Fibroblast of peridontal ligament (primary cell): ENCODE results near the gene CEBPA.

Experiments
- DNase-seq: peaks from one replicate; pipeline ENCODE4 v3.0.0-alpha.2; 2010; ENCODE audit errors: extremely low read depth

CEBPA gene

DNA sequence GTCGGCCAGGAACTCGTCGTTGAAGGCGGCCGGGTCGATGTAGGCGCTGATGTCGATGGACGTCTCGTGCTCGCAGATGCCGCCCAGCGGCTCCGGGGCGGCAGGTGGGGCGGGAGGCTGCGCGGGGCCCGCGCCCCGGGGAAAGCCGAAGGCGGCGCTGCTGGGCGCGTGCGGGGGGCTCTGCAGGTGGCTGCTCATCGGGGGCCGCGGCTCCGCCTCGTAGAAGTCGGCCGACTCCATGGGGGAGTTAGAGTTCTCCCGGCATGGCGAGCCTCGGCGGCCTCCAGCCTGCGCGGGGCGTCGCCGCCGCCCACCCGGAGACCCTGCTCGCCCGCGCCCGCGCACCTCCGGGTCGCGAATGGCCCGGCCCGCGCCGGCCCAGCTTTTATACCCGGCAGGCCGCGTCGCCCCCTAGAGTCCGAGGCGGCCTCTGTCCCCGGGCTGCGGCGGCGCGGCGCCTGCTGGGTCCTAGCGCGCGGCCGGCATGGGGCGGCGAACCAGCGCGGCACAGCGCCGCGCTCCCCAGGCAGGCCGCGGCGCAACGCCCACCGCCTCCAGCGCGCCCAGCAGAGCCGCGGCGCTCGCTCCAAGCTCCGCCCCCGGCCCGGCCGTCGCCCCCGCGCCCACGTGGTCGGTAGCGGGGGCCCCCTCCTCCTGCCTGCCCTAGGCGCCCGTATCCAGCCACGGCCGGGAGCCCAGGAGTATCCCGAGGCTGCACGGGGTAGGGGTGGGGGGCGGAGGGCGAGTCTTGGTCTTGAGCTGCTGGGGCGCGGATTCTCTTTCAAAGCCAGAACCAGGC is at the start of gene CEBPA:
Gene CEBPA, minus strand, starts transcription at position 360 of the 799 bp plus-strand sequence. Its CDS starts 120 bp downstream, at position 240.
- DNase-seq, result peak; percentile 50

DNA sequence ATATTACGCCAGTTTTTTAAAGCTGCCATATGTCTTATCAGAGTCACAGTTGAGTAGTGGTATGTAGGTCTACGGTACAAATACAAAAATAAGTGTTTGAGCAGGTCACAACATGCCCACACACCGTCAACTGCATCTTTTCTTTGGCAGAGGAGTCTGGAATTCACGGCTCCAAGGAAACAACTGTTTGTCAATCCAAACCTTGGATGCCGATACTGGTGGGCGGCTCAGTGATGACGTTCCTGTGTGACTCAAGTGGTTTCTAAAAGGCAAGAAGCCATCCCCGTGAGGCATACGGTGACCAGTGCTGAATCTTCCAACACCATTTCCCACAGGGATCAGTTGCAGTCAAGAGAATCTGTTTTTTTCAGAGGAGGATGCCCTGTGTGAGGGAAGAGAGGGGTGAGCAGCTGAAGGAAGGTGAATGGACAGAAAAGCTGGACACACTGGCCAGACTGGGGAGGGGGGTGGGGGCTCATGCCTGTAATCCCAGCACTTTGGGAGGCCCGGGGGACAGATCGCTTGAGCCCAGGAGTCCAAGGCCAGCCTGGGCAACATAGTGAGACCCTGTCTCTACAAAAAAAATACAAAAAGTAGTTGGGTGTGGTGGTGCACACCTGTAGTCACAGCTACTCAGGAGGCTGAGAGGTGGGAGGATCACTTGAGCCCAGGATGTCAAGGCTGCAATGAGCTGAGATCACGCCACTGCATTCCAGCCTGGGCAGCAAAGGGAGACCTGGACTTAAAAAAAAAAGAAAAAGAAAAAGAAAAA is 48.4 kb upstream of the CEBPA start:
- peak; percentile 49 for DNase-seq

GRCh38 chr19:33349319-33350289 is 47.3 kb upstream of the CEBPA start:
- no peak for DNase-seq

DNA sequence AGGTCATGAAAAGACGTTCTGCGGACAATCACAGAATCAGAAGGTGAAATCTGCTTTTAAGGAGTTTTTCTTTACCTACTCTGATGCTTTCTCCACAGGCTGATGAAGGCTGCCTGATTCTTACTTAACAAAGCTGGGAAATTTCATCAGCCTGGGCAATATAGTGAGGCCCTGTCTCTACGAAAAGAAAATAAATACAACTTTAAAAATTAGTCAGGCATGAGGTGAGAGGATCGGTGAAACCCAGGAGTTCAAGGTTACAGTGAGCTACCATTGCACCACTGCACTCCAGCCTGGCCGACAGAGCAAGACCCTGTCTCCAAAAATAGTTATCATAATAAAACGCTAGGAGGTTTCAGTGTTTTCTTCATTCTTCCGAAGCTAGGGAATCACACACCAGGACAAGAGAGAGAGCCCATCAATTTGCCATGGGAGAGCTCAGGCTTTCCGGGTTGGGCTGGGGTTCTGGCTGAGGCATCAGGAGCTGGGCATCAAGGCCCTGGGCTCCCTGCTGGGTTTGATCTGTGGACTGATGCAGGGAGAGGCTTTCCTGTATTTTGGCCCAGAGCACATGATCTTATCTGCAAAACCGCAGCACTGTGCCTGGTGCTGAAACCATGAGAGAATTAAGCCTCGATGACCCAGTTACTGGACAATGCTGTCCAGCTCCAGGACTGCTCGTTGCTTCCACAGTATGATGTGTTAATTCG is 46.1 kb upstream of the CEBPA start:
- DNase-seq, result no peak

DNA sequence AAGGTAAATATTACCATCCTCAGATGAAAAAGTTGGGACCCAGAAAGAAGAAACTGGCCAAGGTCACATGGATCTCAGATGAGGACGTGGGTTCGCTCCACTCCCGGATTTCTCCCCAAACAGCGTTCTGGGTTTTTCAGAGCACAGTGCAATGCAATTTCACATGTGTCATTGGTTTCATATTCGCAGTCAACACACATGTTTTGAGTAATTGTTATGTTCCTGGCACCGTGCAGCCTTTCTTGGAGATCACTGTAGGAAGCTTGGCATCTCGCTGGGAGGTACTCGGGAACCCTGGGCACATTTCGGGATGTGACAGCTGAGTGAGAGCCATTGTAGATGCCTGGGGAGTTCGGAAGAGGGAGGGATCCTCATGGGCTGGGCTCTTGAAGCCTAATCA is 45.0 kb upstream of the CEBPA start:
- DNase-seq, result no peak

DNA sequence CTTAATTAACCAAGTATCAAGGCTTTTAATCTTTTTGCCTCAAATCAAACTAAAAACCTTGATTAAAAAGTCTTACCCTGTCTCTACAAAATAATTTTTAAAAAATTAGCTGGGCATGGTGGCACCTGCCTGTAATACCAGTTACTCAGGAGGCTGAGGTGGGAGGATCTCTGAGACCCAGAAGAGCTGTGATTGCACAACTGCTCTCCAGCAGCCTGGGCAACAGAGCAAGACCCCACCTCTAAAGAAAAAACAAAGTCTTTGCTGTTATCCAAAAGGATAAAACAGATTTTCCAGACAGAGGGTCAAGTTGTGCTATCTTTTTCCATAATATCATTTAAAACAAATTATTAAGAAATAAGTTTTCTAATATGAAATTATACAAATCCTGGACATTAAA is 44.3 kb upstream of the CEBPA start:
- DNase-seq, result no peak

DNA sequence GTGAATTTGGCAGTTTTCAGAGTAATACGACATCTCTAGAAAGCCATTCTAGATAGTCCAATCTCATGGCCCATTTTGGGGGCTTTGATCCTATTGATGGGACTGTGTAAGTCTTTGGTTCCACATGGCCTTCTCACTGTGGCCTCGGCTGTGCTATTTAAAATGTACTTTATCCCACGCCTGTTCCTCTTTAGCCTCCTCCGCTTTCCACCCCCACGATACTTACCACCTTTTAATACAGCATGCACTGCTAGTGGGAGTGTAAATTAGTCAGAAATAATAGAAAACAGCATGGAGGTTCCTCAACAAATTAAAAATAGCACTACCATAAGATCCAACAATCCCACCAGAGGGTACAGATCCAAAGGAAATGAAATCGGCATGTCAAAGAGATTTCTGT is 42.8 kb upstream of the CEBPA start:
- DNase-seq, result no peak

DNA sequence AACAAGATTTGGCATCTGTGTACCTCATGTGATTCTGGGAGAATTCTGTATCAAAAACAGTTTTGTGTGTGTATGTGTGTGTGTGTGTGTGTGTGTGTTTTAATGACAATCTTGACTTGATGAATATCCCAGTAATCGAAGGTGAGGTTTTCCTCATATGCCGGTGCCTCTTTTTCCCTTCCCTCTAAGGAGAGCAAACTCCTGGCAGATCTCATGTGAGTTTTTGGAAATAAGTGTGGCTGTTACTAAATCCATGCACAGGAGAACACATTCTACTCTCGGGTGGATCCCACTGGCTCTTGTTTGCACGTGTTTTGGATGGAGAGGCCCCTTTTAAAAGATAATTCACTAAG is 42.2 kb upstream of the CEBPA start:
- no peak for DNase-seq

DNA sequence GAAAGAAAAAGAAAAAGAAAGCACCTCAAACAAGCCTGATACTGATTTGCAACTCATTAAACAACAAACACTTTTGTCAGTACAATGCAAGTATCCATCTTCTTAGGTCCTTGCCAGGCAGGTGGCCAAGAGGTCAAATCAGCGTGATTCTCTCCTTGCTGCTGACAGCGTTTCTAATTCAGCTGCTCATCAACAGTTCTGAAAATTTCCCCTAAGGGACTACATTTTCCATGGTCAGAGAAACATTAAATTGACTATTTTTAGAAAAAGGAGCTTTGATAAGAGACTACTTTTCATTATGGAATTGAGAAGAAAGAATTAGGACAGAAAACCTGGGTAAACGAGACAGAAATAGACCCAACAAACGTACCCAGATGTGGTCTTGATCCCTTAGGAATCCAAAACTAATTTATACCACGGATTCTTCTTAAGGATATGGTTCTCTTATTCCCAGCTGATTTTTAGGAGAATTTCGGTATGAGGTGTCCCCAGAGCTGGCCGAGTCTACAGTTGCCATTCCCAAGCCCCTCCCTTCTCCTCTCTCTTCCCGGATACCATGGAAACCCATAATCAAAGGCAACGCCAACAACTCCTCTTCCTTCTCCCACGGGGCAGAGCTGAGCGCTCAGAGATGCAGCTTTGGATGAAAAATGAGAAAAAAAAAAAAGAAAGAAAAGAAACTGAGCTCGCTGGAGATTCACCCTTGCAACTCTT is 41.7 kb upstream of the CEBPA start:
- DNase-seq, result peak; percentile 12

- no peak for DNase-seq
These were observed 41.0 kb upstream of the CEBPA start for GRCh38 chr19:33343301-33343700.

DNA sequence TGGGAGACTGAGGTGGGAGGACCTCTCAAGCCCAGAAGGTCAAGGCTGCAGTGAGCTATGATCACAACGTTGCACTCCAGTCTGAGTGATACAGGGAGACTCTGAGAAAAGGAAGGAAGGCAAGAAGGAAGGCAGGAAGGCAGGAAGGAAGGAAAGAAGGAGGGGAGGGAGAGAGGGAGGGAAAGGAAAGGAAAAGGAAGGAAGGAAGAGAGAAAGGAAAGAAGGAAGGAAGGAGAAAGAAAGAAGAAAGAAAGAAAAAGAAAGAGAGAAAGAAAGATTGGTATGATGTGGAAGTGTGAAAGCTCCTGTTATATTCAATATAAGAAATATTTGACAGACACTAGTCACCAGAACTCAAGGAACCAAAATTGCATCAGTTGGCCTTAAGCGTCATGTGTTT is 38.7 kb upstream of the CEBPA start:
- no peak for DNase-seq

DNA sequence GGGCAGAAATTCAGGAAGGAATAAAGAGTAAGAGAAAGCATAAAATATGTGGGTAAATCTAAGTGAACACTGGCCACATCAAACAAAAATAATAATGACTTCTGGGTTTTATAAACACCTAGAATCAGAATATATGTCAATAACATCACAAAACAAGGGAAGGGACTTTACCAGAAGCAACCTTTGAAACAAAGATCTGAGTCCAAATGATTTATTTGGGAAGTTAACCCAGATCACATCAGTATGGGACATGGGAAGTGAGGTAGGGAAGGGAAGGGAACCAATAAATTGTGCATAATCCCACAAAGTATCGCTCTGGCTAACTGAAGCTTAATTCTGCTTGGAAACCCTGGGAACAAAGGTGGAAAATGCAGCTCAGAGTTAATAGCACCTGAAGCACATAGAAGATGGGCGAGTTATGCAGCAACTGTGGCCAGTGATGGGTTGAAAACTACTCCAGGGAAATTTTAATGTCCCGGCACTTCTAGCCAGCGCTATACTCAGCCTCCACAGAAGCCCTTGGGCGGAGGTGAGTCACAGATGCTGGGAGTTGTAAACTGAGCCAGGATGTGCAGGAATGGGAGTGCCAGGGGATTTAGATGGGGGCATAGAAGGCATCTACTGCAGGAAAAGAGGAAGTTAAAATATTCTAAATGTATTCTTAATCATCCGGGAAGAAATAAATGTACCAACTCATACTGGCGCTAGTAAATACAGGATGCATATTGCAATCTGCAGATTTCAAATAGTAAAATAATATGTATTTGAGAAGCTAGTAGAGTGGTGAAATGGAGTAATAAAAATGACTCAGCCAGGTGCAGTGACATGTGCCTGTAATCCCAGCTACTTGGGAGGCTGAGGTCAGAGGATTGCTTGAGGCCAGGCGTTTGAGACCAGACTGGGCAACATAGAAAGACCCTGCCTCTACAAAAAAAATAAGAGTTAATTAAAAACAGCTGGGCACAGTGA is 37.0 kb upstream of the CEBPA start:
- no peak for DNase-seq

DNA sequence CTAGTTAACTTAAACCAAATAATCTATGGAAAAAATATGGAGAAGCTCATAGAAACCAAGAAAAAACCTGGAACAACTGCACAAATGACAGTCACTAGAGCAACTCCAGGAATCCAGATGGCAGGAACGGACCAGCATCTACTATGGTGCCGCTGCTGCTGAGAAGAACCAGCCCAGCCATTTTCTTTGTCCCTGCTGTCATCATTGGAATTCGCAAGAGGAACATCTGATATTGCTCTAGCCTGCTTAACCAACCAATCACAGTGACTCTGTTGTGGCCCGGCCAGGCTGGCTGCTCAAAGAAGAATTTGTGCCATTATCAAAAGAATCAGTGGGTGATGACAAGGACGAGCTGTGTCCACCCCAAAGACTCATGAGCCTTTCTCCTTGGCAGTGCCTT is 33.1 kb upstream of the CEBPA start:
- DNase-seq, result no peak

- DNase-seq, result no peak
These were observed 31.9 kb upstream of the CEBPA start for GRCh38 chr19:33334271-33334670.

- DNase-seq, result no peak
These were observed 31.3 kb upstream of the CEBPA start for GRCh38 chr19:33333642-33334041.

DNA sequence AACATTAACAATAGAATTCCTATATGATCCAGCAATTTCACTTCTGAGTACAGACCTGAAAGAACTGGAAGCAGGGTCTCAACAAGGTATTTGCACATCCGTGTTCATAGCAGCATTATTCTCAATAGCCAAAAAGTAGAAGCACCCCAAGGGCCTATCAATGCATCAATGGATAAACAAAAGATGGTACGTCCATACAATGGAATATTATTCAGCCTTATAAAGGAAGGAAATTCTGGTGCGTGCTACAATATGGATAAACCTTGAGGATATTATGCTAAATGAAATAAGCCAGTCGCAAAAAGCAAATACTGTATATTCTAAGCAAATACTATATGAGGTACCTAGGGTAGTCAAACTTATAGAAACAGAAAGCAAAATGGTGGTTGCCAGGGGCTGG is 30.8 kb upstream of the CEBPA start:
- DNase-seq, result no peak

DNA sequence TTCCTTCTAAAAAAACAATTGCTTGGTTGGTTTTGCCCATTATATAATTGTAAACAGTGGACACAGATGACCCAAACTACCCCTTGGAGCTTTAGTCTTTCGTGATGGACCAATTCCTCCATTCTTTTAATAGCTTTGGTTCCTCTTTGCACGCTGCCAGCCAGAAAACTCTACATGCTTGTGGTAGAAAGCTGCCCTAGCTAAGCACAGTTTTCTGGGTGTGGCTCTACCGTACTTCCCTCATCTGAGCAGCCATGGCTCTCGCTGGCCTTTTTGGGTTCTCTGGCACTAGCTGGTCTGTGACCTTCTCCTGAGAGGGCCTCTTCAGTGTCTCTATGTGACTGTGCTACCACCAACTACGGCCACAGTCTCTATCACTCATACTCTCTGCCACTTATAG is 29.9 kb upstream of the CEBPA start:
- no peak for DNase-seq

GRCh38 chr19:33329736-33330135 is 27.4 kb upstream of the CEBPA start:
- DNase-seq, result no peak

- no peak for DNase-seq
These were observed 26.7 kb upstream of the CEBPA start for GRCh38 chr19:33329060-33329459.

GRCh38 chr19:33325920-33326319 is 23.6 kb upstream of the CEBPA start:
- DNase-seq, result peak; percentile 46
